OCI-LY7 (cell line): ENCODE results near the gene CD58. TPM values are rescaled to one million over a fixed set of nuclear protein-coding genes. Genes with fewer than 3 reads are reported as not detected.

ENCODE experiments used
- BruUV-seq: library from RNA; stranded (reverse); fragments of 400-500 nt; replicated peaks from 2 replicates; lab custom pipeline; 2021; lab: Mats Ljungman, UMichigan
- CTCF ChIA-PET: fragments of 300-600 bp; sonication (Branson Sonifier 250); formaldehyde crosslinking; loops from one replicate; lab custom pipeline; 2022; ENCODE audit warnings: antibody characterized with exemption; ENCODE audit not compliant: unreplicated experiment; lab: Charles Lee
- POLR2A ChIA-PET: fragments of 300-600 bp; sonication (Branson Sonifier 250); formaldehyde crosslinking; loops from one replicate; lab custom pipeline; 2022; ENCODE audit warnings: antibody characterized with exemption; lab: Charles Lee
- DNase-seq: peaks from one replicate; pipeline ENCODE4 v3.0.0-alpha.2; 2015; ENCODE audit warnings: low spot score
- H2AFZ ChIP-seq: fragments of 200-600 bp; sonication (generic), shearing (Covaris generic); 2 replicates; pipeline ENCODE4 v1.6.1; 2014; ENCODE audit warnings: mild to moderate bottlenecking, antibody characterized with exemption, low read length, moderate library complexity
- H3K27ac ChIP-seq: fragments of 200-600 bp; sonication (generic); 2 replicates; pipeline ENCODE4 v1.5.1; 2014; ENCODE audit warnings: mixed run types, low read depth, mild to moderate bottlenecking, moderate library complexity, low read length, inconsistent platforms; ENCODE audit not compliant: poor library complexity, severe bottlenecking
- H3K36me3 ChIP-seq: fragments of 200-600 bp; sonication (generic); 2 replicates; pipeline ENCODE4 v1.6.1; 2014; ENCODE audit warnings: mild to moderate bottlenecking, antibody characterized with exemption, low read length, moderate library complexity, mixed read lengths; ENCODE audit not compliant: insufficient read depth
- H3K4me1 ChIP-seq: fragments of 200-600 bp; sonication (generic); 2 replicates; pipeline ENCODE4 v1.5.1; 2014; ENCODE audit warnings: mild to moderate bottlenecking, low read length; ENCODE audit not compliant: insufficient read depth, poor library complexity, severe bottlenecking
- H3K4me2 ChIP-seq: fragments of 200-600 bp; sonication (generic); 2 replicates; pipeline ENCODE4 v1.6.1; 2014; ENCODE audit warnings: mild to moderate bottlenecking, low read length
- H3K4me3 ChIP-seq: fragments of 200-600 bp; sonication (generic); 2 replicates; pipeline ENCODE4 v1.5.1; 2014; ENCODE audit warnings: mild to moderate bottlenecking, low read depth, low read length; ENCODE audit not compliant: poor library complexity, severe bottlenecking
- H3K79me2 ChIP-seq: fragments of 200-600 bp; sonication (generic); 2 replicates; pipeline ENCODE4 v1.6.1; 2016; ENCODE audit warnings: low read depth, mild to moderate bottlenecking, low read length, moderate library complexity, mixed read lengths; ENCODE audit not compliant: insufficient read depth
- H3K9me2 ChIP-seq: fragments of 200-600 bp; sonication (generic); 2 replicates; pipeline ENCODE4 v1.6.1; 2016; ENCODE audit warnings: mild to moderate bottlenecking, low read length, mixed read lengths; ENCODE audit not compliant: insufficient read depth
- H3K9me3 ChIP-seq: fragments of 200-600 bp; sonication (generic); 2 replicates; pipeline ENCODE4 v1.6.1; 2014; ENCODE audit warnings: mild to moderate bottlenecking, mixed run types, low read length, mixed read lengths
- H4K20me1 ChIP-seq: fragments of 200-600 bp; sonication (generic); 2 replicates; pipeline ENCODE4 v1.6.1; 2014; ENCODE audit warnings: mild to moderate bottlenecking, antibody characterized with exemption, low read length, moderate library complexity, mixed read lengths; ENCODE audit not compliant: insufficient read depth
- EZH2phosphoT487 ChIP-seq: fragments of 200-600 bp; sonication (generic); IDR thresholded peaks from 2 replicates; pipeline ENCODE4 v1.6.1; 2018; ENCODE audit warnings: low read depth, borderline replicate concordance, mild to moderate bottlenecking, mixed run types, antibody characterized with exemption, low read length, moderate library complexity, mixed read lengths
- intact Hi-C: fragments of 100-400 bp; cut with micrococcal nuclease; formaldehyde crosslinking; loops from one replicate; pipeline ENCODE4 v1.10.0; 2022; ENCODE audit not compliant: unreplicated experiment
- total RNA-seq, 2 experiments: library from RNA; depleted of rRNA in 1 of 2; stranded (reverse); fragments of >200 nt in 1 of 2; shearing (Covaris generic) in 1 of 2; gene quantifications; 2 replicates each; pipeline ENCODE4 v1.2.3, GENCODE V29; 2014 to 2022
- TF ChIP-seq, protein P1 (sequence below): fragments of 200-600 bp; sonication (generic); conservative IDR thresholded peaks from 2 replicates; pipeline ENCODE4 v1.5.1; 2014; ENCODE audit warnings: mild to moderate bottlenecking, antibody characterized with exemption, low read length, moderate library complexity, mixed read lengths

The CD58 gene
- total RNA-seq, 2 experiments from 2014 or later, result 3.3 TPM; not detected in 1

DNA sequence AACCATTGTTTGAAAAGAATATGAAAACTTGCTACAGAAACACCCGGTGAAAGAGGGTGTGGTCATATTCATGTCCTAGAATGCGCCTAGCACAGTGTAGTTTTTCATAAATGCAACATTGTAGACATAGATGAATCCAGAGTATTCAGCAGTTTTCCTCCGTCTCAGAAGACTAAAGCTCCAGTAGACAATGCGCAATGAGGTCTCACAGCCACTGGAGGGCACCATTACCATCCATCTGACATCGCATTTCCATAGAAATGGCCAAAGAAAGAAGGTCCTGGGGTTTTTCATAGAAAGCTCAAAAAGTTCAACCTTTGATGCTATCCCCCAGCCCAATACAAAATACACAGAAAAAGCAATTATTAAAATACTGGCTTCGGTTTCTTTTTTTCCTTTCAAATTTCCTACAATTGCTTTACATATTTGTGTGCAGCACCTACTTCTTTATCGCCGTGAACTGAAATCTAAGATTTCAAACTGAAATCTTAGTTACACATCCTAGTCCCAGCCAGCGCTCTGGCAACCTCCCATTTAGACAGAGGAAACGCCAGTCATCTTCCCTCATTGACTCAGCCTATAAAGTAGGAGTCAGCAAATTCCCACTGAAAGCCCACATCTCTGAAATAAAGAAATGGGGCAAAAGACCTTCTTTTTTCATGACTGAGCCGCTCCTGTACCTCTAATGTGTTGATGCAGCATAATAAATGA, 3.9 kb upstream of the CD58 start:
- intact Hi-C loops, result loop anchor here (2.0 kb wide), 1 partner anchor 480 kb away; no protein-coding TSS in a partner anchor
- H2AFZ ChIP-seq, result no peak overlapping the region
- H3K4me2 ChIP-seq, result no peak overlapping the region
- no peaks in the 10 kb centered on the region for H4K20me1 ChIP-seq
- no peaks in the 10 kb centered on the region for H3K79me2 ChIP-seq
- ChIA-PET CTCF (no interaction called here), POLR2A (no interaction called here)
- no peak overlapping the region for H3K27ac ChIP-seq
- no peaks in the 10 kb centered on the region for H3K9me2 ChIP-seq
- no peaks in the 10 kb centered on the region for H3K4me1 ChIP-seq
- DNase-seq, result peak; percentile 66
- H3K4me3 ChIP-seq, result no peak overlapping the region
- no peaks in the 10 kb centered on the region for H3K36me3 ChIP-seq
- H3K9me3 ChIP-seq, result no peaks in the 10 kb centered on the region
- no peak for TF ChIP-seq EZH2phosphoT487
- TF ChIP-seq, protein P1, sequence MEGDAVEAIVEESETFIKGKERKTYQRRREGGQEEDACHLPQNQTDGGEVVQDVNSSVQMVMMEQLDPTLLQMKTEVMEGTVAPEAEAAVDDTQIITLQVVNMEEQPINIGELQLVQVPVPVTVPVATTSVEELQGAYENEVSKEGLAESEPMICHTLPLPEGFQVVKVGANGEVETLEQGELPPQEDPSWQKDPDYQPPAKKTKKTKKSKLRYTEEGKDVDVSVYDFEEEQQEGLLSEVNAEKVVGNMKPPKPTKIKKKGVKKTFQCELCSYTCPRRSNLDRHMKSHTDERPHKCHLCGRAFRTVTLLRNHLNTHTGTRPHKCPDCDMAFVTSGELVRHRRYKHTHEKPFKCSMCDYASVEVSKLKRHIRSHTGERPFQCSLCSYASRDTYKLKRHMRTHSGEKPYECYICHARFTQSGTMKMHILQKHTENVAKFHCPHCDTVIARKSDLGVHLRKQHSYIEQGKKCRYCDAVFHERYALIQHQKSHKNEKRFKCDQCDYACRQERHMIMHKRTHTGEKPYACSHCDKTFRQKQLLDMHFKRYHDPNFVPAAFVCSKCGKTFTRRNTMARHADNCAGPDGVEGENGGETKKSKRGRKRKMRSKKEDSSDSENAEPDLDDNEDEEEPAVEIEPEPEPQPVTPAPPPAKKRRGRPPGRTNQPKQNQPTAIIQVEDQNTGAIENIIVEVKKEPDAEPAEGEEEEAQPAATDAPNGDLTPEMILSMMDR, result peak; percentile 97
- BruUV-seq, result no TSS peak

DNA sequence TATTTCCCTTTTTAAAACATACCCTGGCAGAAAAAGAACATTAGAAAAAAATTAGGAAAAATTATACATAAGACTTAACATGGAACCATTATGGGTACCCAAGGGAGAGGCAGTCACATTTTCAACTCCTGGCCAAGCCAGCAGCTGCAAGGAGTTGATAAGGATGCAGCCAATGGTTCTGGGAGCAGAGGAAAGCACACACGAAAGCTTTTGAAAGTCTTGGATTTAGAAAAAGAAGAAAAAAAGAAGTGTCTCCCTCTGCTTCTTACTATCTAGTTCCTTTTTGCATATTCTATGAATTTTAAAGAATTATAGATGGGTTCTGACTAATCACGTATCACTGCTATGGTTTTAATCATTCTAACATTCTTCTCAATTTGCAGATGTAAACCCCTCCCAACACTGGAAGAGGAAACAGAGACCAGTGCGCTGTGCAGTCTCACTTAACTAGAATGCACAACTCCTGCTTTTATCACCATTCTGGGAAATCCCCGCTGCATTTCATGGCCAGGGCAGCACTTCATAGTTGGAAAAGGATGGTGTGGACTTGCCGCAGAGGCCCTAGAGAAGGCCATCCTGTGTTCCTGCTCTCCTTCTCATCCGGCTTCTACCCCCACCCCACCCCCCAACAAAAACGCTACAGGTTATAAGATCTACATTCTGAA, 2.7 kb upstream of the CD58 start:
- CTCF ChIA-PET, result no interaction called here
- no peaks in the 10 kb centered on the region for H3K4me1 ChIP-seq
- H4K20me1 ChIP-seq, result no peaks in the 10 kb centered on the region
- no peaks in the 10 kb centered on the region for H3K36me3 ChIP-seq
- POLR2A ChIA-PET, result no interaction called here
- TF ChIP-seq EZH2phosphoT487, result no peak
- TF ChIP-seq, protein P1, result no peak
- no peak overlapping the region for H3K27ac ChIP-seq
- no peaks in the 10 kb centered on the region for H3K79me2 ChIP-seq
- no peak overlapping the region for H2AFZ ChIP-seq
- no peak for DNase-seq
- H3K4me2 ChIP-seq, result no peak overlapping the region
- no peak overlapping the region for H3K4me3 ChIP-seq
- H3K9me2 ChIP-seq, result no peaks in the 10 kb centered on the region
- H3K9me3 ChIP-seq, result no peaks in the 10 kb centered on the region
- no TSS peak for BruUV-seq
- intact Hi-C loops, result loop anchor here (2.0 kb wide), 1 partner anchor 481 kb away; no protein-coding TSS in a partner anchor
